GM18868 (cell line): ENCODE results near the gene IL31.
"Not testable (repeated sequence)": the region's sequence is repeated elsewhere in the genome, so short reads cannot be mapped to it uniquely, and the experiment has no call there.

Experiments
- ATAC-seq: cut with Tn5 transposase; IDR thresholded peaks from one replicate; pipeline ENCODE4 v1.9.1; 2021; ENCODE audit warnings: mild to moderate bottlenecking, moderate library complexity; ENCODE audit not compliant: unreplicated experiment

The IL31 gene

DNA sequence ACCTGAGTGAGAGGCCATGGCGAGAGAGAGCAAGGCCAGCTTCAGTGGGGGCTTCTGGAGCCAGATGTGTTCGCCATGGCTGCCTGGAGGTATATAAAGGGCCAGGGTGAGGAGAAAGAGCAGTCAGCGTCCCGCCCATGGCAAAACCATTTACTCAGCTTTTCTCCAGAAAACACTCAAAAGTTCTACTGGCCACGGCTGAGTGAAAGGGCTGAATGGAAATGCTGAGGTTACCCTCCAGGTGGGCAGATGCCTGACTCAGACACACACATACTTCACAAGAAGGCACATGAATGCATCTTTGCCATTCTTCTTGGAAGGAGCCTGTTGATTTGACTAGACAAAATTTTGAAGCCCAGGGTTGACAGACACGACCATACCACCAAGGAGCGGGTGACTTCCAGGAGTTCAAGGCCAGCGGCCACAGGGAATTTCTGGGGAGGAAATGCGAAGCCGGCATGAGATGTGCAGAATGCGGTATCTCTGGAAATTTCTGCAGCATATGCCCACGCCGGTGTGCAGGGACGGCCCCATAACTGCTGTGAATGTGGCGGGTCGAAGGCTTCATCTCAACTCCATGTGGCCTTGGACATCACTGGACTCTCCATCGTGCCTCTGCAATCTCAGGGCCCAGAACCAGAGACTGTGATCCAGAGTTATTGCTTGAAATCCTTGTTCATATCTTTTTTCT, at the start of gene IL31:
IL31 (minus strand) TSS at position 67 of the 691 bp plus-strand sequence; CDS start at position 18, 49 bp downstream.
- ATAC-seq, result no peak

GRCh38 chr12:122216445-122216844, 42.4 kb upstream of the IL31 start:
- ATAC-seq, result no peak

DNA sequence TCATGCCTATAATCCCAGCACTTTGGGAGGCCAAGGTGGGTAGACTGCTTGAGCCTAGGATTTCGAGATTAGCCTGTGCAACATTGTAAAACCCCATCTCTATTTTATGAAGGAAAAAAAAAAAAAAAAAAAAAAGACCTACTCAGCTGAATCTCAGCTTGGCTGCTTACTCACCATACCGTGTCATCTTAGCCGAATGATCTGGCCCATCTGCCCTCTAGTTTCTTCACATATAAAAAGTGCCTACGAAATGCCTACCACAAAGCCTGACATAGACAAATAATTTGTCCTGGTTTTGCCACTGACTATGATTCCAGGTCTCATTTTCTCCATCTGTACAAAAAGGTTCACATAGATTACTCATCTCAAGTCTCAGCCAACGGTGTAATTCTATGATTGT, 41.8 kb upstream of the IL31 start:
- ATAC-seq, result no peak

DNA sequence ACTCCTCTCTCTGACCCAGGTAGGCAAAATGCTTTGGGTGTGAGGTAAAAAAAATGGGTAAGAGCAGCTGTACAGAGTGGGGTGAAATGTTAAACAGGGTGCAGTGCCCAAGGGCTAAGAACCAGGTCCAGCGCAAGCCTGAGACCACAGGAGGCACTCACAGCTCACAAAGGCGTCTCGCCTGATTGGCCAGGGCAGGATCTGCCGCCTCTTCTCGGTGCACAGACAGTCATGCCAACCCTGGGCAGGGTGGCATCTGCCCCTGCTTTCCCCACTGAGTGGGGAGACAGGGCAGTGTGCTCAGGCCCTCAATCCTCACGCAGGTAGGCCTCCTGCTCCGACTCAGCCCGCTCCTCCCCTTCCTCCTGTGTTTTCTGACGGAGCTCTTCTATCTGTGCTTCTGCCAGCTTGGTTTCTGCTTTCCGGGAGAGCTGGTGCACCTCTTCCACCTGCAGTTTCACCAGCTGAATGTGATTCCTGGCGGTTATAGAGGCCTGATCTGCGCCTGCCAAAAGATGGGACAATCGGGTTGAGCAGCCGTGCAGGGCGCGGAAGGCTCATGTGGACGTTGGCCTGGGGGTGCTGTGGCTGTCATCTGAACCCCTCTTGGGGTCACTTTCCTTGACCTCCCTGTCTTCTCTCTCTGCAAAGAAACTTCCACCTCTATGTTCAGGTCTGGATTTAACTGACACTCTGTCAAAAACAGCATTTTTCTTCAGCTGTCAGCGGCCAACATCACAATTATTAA, 34.2 kb upstream of the IL31 start:
- ATAC-seq, result no peak

- no peak for ATAC-seq
These were observed 33.4 kb upstream of the IL31 start for GRCh38 chr12:122207391-122207790.

GRCh38 chr12:122206976-122207375, 33.0 kb upstream of the IL31 start:
- no peak for ATAC-seq

GRCh38 chr12:122206111-122206881, 32.3 kb upstream of the IL31 start:
- no peak for ATAC-seq

GRCh38 chr12:122205053-122205925, 31.3 kb upstream of the IL31 start:
- ATAC-seq, result no peak

DNA sequence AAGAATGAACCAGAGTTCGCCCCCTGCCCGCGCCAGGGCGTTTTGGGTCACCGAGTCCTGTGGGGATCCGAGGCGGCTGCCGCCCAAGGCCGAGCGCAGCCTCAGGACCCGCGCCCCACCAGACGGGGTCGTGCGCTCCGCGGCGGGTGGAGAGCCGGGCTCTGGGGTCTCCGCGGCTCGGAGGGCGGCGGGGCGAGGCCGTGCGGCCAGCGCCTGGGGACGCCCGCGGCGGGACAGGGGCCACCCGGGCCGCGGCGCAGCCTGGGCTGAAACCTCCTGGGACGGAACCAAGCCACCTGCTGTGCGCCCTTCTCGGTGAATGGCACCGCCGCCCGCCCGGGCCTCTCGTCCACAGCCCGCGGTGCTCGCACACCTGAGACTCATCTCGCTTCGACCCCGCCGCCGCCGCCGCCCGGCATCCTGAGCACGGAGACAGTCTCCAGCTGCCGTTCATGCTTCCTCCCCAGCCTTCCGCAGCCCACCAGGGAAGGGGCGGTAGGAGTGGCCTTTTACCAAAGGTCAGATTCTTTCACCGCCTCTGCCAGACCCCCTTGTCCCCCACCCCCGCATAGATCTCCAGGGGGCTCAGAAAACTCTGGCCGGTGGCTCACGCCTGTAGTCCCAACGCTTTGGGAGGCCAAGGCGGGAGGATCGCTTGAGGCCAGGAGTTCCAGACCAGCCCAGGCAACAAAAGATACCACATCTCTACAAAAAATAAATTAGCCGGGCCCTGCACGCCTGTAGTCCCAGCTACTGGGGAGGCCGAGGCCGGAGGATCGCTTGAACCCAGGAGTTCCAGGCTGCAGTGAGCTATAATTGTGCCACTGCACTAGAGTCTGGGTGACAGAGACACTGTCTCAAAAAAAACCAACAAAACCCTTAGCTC, 30.4 kb upstream of the IL31 start:
- no peak for ATAC-seq

- ATAC-seq, result no peak
These were observed 29.5 kb upstream of the IL31 start, which contains the start of gene B3GNT4 for GRCh38 chr12:122203301-122204166. B3GNT4 (plus strand) TSS chr12:122203709; CDS start chr12:122204619, 910 bp downstream.

GRCh38 chr12:122202811-122203210, 28.8 kb upstream of the IL31 start:
- ATAC-seq, result not testable (repeated sequence)

GRCh38 chr12:122202017-122202416, 28.0 kb upstream of the IL31 start:
- ATAC-seq, result no peak

DNA sequence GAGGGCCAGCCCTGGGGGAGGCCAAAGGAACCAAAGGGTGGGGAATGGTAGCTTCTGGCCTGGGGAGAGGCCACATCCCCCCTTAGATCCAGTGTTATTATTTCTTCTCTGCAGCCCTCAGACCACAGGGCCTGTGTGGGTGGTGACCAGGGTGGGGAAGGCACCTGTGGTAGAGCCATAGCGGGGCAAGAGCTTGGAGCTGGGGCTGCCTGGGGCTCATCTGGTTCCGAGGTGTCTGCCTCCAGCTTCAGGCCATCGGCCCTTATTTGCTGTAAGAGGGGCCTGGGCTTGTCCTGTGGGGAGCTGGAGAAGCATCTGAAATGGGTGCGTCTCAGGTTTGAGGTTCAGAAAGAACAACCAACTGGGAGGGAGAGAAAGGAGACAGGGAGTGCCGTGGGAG, 27.4 kb upstream of the IL31 start:
- ATAC-seq, result no peak

- ATAC-seq, result no peak
These were observed 26.6 kb upstream of the IL31 start for GRCh38 chr12:122200541-122201175.

DNA sequence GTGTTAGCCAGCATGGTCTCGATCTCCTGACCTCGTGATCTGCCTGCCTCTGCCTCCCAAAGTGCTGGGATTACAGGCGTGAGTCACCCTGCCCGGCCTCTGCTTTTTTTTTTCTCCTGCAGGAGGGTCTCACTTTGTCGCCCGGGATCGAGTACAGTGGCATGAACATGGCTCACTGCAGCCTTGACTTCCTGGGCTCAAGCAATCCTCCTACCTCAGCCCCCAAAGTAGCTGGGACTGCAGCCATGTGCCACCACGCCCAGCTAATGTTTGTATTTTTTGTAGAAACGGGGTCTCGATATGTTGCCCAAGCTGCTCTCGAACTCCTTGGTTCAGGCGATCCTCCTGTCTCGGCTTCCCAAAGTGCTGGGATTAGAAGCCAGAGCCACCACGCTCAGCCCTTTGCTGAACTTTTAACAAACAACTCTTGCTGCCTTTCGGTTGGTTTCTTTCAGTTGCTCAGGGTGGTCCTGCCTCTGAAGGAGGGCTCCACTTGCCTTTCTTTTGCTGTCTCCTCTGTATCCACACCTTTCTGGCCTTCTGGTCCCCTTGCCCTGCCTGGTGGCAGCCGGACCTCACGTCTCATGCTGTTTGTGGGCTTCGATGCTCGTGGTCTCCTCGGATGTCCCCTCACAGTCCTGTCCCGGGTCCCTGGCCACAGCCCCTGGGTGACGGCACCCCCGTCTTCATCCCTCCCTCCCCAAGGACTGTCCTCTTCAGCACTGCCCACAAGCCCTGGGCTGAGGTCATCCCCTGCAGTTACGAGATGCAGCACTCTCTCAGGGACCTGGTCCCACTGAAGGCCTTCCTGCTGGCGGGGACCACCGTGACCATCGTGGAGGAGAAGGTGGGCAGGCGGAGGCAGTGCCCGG, 25.7 kb upstream of the IL31 start:
- ATAC-seq, result no peak

- no peak for ATAC-seq
These were observed 23.6 kb upstream of the IL31 start for GRCh38 chr12:122197612-122197966.

DNA sequence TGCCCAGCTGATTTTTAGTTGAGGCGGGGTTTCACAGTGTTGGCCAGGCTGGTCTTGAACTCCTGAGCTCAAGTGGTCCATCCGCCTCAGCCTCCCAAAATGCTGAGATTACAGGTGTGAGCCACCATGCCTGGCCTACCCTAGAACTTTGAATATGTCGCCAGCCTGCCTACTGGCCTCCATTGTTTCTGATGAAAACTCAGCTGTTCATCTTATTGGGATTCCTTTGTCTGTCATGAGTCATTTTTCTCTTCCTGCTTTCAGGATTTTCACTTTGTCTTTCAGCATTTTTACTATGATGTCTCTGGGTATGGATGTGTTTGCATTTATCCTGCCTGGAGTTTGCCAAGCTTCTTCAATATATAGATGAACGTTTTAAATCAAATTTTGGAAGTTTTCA, 21.4 kb upstream of the IL31 start:
- ATAC-seq, result no peak
